Activated CD8-positive, alpha-beta memory T cell treated with anti-CD3 and anti-CD28 coated beads, Interleukin-2, amount 10 ng/mL, durations not matched to agents 7 days and 5 days (primary cell): ENCODE data around the gene DHRS1. TPM values are rescaled to one million over a fixed set of nuclear protein-coding genes. Genes with fewer than 3 reads are reported as not detected.

Experiments
- ATAC-seq: fragments of 150-1000 bp; cut with Tn5 transposase; one replicate; pipeline ENCODE4 v1.10.0; 2021; ENCODE audit warnings: moderate library complexity
- CTCF ChIA-PET: fragments of 350-600 bp; sonication (Branson Sonifier 250); formaldehyde crosslinking; loops from one replicate; lab custom pipeline; 2021; ENCODE audit warnings: antibody characterized with exemption; lab: Charles Lee
- DNase-seq: peaks from one replicate; pipeline ENCODE4 v3.0.0-alpha.2; 2020
- H3K27ac Mint-ChIP-seq: one replicate; pipeline ENCODE4 v1.8.0; 2021; ENCODE audit warnings: mild to moderate bottlenecking, mixed read lengths
- H3K27me3 Mint-ChIP-seq: one replicate; pipeline ENCODE4 v1.8.0; 2021; ENCODE audit warnings: mixed read lengths
- H3K36me3 Mint-ChIP-seq: one replicate; pipeline ENCODE4 v1.8.0; 2021; ENCODE audit warnings: mild to moderate bottlenecking, mixed read lengths
- H3K4me1 Mint-ChIP-seq: one replicate; pipeline ENCODE4 v1.8.0; 2021; ENCODE audit warnings: mixed read lengths
- H3K4me3 Mint-ChIP-seq: one replicate; pipeline ENCODE4 v1.8.0; 2021; ENCODE audit warnings: mild to moderate bottlenecking, moderate library complexity, mixed read lengths
- H3K9me3 Mint-ChIP-seq: one replicate; pipeline ENCODE4 v1.8.0; 2022; ENCODE audit warnings: low read depth, mixed read lengths
- total RNA-seq, 2 experiments: library from RNA; stranded (reverse); gene quantifications; one replicate each; pipeline ENCODE4 v1.2.3, GENCODE V29; 2021

The DHRS1 gene
- total RNA-seq, 2 experiments from 2014 or later: 14.2 to 26.5 TPM

DNA sequence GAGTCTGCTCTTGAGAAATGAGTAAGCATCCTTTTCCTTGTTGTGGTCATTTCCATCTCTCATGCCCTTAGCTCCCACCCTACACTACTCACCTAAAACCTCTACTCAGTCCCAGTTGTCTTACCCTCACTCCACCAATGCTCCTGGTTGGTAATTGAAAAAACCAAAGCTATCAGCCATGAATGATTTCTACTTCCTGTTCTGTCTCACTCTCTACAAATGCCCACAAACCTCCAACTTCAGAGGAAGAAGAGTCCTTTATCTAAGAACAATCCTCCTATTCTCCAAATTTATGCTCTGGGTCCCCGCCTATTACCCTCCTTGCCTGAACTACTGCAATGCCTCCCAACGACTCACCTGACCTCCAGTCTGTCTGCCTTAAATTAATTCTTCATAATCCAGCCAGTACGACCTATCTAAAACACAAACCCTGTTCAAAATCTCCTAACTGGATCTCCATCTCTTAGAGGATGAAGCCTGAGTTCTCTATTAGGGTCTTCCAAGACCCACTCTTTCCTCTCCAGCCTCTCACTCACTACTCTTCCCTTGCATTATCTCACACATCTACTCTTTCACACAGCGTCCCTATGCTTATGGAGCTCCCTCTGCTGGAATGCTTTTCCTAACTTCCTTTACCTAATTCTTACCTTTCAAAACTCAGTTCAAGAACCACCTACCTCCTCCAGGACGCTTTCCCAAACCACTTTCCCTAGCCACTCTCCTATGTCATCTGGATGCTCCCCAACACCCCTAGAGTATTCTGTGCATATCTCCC lies 2.2 kb downstream of the DHRS1 start:
- peak; percentile 6 for ATAC-seq
- CTCF ChIA-PET: interaction anchor here (1.0 to 20.8 kb wide), 18 partner anchors 12 to 188 kb away, joined by 3 to 541 read pairs (median 6); partner anchors contain the start of genes CHMP4A, CIDEB, EMC9 and GMPR2

DNA sequence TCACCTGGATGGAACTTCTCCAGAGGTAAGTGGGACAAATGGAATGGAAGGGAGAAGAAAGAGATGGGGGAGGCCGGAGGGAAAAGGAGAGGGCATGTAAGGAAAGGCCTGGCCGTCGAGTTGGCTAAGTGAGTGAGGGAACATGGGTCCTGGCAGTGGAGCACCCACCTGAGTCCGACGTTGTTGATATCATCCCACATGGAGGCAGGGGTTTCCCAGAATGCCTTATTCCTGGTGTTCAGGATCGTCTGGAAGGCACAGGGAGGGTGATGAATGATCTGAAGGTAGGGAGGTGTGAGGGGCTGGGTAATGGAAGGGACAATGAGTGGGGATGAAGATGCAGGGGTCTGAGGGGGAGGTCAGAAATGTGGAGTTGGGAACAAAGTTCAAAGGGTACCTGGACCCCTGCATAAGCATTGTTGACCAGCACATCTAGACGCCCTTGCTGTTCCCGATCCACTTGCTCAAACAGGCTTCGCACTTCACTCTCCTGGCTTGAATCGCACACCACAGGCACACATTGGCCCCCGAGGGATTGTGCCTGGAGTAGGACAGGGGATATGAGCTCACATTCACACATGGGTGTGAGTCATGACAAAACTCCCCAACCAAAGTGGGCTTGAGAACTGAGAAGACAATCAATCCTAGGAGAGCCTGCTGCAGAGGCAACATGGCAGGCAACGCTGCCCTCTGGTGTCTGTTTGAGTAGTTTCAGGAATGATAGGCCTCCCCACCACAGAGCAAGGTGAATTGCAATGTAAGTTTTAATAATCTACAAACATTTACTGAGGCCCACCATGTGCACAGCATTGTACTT lies 3.0 kb downstream of the DHRS1 start:
- Mint-ChIP-seq H3K27me3 (no peaks in the 10 kb centered on the region), H3K4me1 (peaks cover 51% of the 10 kb centered on the region), H3K27ac (peak overlapping the region; percentile 81), H3K9me3 (no peaks in the 10 kb centered on the region), H3K4me3 (no peak overlapping the region), H3K36me3 (peaks cover 27% of the 10 kb centered on the region)
- ATAC-seq: peak; percentile 55
- DNase-seq: peak; percentile 81
- CTCF ChIA-PET: interaction anchor here (0.6 to 20.8 kb wide), 19 partner anchors 13 to 188 kb away, joined by 3 to 541 read pairs (median 6); partner anchors contain the start of genes CHMP4A, CIDEB, EMC9 and GMPR2

More for the DNA sequence above, 2.2 kb downstream of the DHRS1 start:
- Mint-ChIP-seq H3K27ac (peak overlapping the region; percentile 81), H3K27me3 (no peaks in the 10 kb centered on the region), H3K4me1 (peaks cover 55% of the 10 kb centered on the region), H3K4me3 (peak overlapping the region; percentile 12), H3K36me3 (peaks cover 22% of the 10 kb centered on the region), H3K9me3 (no peaks in the 10 kb centered on the region)
- DNase-seq: no peak

GRCh38 chr14:24293525-24293924 lies 6.1 kb downstream of the DHRS1 start:
- DNase-seq: no peak
- Mint-ChIP-seq H3K27me3 (peaks cover 7% of the 10 kb centered on the region), H3K4me1 (peaks cover 50% of the 10 kb centered on the region), H3K9me3 (no peaks in the 10 kb centered on the region), H3K36me3 (peaks cover 44% of the 10 kb centered on the region), H3K4me3 (no peak overlapping the region), H3K27ac (no peak overlapping the region)
- no peak for ATAC-seq
- CTCF ChIA-PET: interaction anchor here (1.1 to 5.1 kb wide), 8 partner anchors 15 to 137 kb away, joined by 4 to 35 read pairs (median 8); partner anchors contain the start of genes MDP1, RABGGTA and TINF2

DNA sequence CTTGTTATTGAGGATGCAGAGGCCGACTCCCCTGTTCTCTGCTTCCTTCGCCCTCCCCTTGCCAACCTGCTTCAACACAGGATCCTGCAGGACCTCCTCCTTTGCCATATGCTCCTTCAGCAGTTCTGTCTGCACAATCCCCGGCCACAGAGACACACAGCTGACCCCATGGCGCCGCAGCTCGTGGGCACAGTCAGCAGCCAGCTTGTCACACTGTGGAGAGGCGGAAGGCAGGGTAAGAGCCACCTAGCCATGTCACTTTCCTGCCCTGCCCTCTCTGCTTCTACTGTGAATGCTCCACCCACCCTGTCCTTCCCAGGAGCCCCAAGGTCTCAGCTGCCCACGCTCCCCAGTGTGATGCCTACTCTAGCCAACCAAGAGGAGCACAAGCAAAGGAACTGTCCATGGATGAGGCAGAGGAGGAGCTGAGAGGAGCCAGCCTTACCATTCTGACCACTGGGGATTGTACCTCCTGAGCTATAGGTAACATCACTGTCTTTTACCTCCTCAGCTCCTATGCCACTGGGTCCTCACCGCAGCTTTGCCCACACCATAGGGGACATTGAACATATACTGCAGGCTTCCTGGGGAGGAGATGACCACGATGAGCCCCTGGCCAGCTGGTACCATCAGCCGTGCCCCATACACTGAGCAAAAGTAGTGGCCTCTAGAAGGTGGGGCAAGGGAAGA lies 7.3 kb downstream of the DHRS1 start:
- DNase-seq (no peak), ATAC-seq (no peak)
- no peak overlapping the region for H3K27ac Mint-ChIP-seq
- H3K27me3 Mint-ChIP-seq: peaks cover 16% of the 10 kb centered on the region
- CTCF ChIA-PET: interaction anchor here (1.1 to 5.1 kb wide), 9 partner anchors 13 to 139 kb away, joined by 4 to 35 read pairs (median 10); partner anchors contain the start of genes LTB4R, LTB4R2, MDP1 and RABGGTA
- H3K4me1 Mint-ChIP-seq: peaks cover 48% of the 10 kb centered on the region
- no peaks in the 10 kb centered on the region for H3K9me3 Mint-ChIP-seq
- no peak overlapping the region for H3K4me3 Mint-ChIP-seq
- peaks cover 45% of the 10 kb centered on the region for H3K36me3 Mint-ChIP-seq

DNA sequence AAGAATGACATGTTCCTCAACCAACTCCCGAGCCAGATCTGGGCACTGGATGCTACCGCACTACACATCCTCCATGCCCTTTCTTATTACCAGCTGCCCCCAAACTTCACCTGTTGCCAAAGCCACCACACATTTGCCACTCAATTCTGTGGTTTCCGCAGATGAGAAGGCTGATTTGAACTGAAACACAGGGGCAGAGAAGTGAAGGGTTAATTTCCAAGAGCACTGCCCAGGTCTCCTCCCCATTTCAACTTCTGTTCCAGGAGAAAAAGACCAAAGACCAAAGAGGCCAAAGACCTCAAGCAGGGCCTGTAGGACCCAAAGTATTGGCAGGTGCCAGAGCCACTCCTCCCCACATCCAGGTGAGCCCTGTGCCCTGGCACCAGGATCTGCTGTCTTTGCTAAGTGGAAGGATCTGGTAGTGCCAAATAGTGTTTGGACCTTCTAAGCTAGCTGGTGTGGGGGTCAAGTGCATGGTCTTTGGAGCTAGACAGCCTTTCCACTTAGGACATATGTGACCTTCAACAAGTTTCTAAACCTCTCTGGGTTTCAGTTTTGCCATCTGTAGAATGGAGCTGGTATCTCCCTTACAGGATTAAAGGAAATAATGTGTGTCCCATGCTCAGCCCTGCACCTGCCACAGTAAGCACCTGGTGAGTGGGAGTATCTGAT lies 8.0 kb downstream of the DHRS1 start:
- CTCF ChIA-PET: interaction anchor here (2.1 to 5.1 kb wide), 8 partner anchors 13 to 49 kb away, joined by 6 to 35 read pairs (median 12); partner anchors contain the start of genes CIDEB, LTB4R, LTB4R2 and RABGGTA
- ATAC-seq (no peak), DNase-seq (no peak)
- Mint-ChIP-seq H3K27me3 (peaks cover 18% of the 10 kb centered on the region), H3K4me3 (no peak overlapping the region), H3K36me3 (peaks cover 42% of the 10 kb centered on the region), H3K9me3 (no peaks in the 10 kb centered on the region), H3K27ac (no peak overlapping the region), H3K4me1 (peaks cover 41% of the 10 kb centered on the region)

- ATAC-seq (no peak), DNase-seq (no peak)
- H3K4me1 Mint-ChIP-seq: peaks cover 32% of the 10 kb centered on the region
- CTCF ChIA-PET: interaction anchor here (0.9 to 5.1 kb wide), 11 partner anchors 10 to 145 kb away, joined by 3 to 35 read pairs (median 11); partner anchors contain the start of genes CIDEB, DHRS1, LTB4R and LTB4R2
- no peak overlapping the region for H3K27ac Mint-ChIP-seq
- no peaks in the 10 kb centered on the region for H3K9me3 Mint-ChIP-seq
- H3K27me3 Mint-ChIP-seq: peaks cover 21% of the 10 kb centered on the region
- no peak overlapping the region for H3K4me3 Mint-ChIP-seq
- H3K36me3 Mint-ChIP-seq: peaks cover 36% of the 10 kb centered on the region
Measured at GRCh38 chr14:24290746-24291145, 8.8 kb downstream of the DHRS1 start.

DNA sequence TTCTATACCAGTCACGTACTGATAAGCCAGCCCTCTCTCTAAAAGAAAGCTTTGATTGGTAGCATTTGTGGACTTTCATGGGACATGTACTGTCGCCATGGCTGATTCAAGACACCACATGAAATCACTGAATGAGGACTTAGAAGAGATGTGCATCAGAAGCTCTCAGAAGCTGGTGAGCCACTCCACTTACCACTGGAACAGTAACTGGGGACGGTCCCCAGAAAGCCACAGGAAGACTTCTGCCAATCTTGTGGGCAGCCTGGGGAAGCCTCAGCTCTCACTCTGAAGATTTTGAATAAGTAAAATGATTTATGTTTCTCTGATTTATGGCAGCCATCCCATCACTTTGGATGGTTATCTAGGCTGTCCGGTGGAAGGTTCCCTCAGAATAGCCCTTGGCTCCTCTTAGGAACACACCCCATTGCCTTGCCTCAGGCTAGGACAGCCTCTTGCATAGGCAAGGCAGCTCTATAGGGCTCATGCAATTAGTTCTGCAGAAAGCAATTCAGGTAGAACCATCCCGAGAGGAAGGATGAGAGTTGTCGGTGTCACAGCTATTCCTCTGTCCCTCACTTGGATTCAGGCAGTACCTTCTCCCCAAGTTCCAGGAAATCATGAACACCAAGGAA lies 9.8 kb downstream of the DHRS1 start:
- H3K4me1 Mint-ChIP-seq: peaks cover 29% of the 10 kb centered on the region
- H3K27me3 Mint-ChIP-seq: peaks cover 25% of the 10 kb centered on the region
- DNase-seq (peak; percentile 88), ATAC-seq (peak; percentile 93)
- H3K4me3 Mint-ChIP-seq: no peak overlapping the region
- no peak overlapping the region for H3K27ac Mint-ChIP-seq
- H3K36me3 Mint-ChIP-seq: peaks cover 32% of the 10 kb centered on the region
- CTCF ChIA-PET: interaction anchor here (0.9 to 5.1 kb wide), 13 partner anchors 10 to 146 kb away, joined by 3 to 35 read pairs (median 9); partner anchors contain the start of genes CIDEB, DHRS1, LTB4R and LTB4R2
- no peaks in the 10 kb centered on the region for H3K9me3 Mint-ChIP-seq

GRCh38 chr14:24286996-24287395 lies 12.6 kb downstream of the DHRS1 start:
- peaks cover 25% of the 10 kb centered on the region for H3K27me3 Mint-ChIP-seq

GRCh38 chr14:24285351-24285750 lies 14.2 kb downstream of the DHRS1 start:
- DNase-seq: no peak
- Mint-ChIP-seq H3K4me1 (peaks cover 19% of the 10 kb centered on the region), H3K9me3 (no peaks in the 10 kb centered on the region), H3K4me3 (no peak overlapping the region), H3K27me3 (peaks cover 18% of the 10 kb centered on the region), H3K36me3 (peaks cover 7% of the 10 kb centered on the region), H3K27ac (no peak overlapping the region)
- CTCF ChIA-PET: interaction anchor here (1.1 kb wide), 1 partner anchor 34 kb away, joined by 3 read pairs; no protein-coding TSS in a partner anchor
- no peak for ATAC-seq

More at GRCh38 chr14:24286996-24287395, 12.6 kb downstream of the DHRS1 start:
- Mint-ChIP-seq H3K36me3 (peaks cover 22% of the 10 kb centered on the region), H3K9me3 (no peaks in the 10 kb centered on the region), H3K4me3 (no peak overlapping the region), H3K4me1 (peaks cover 29% of the 10 kb centered on the region), H3K27ac (no peak overlapping the region)
- CTCF ChIA-PET: interaction anchor here (3.4 to 4.8 kb wide), 2 partner anchors 21 to 44 kb away, joined by 26 read pairs; partner anchors contain the start of genes CIDEB and TINF2
- ATAC-seq (no peak), DNase-seq (no peak)

DNA sequence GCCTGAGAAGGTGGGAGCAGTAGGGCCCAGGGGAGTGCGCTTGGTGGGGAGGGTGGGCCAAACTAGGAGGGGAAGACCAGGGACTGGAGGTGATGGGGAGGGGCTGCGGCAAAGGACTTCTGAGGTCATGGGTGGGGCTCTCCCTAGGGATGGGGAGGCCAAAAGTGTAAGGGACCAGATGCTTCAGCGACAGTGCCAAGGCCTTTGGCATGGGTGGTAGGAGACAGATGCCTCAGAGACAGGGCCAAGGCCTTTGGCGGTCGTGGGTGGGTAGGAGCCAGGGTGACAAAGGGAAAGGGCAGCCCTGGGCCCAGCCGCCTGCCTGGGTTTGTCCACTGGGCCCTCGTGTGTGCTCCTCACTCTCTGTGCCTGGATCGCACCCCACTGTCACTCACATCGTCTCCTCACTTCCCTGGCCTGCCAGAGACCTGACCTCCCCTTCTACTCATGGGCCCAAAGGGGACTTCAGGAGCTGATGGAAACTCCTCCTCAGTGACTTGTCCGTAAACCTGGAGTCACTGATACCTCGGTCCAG lies 15.0 kb downstream of the DHRS1 start:
- DNase-seq (no peak), ATAC-seq (no peak)
- Mint-ChIP-seq H3K9me3 (no peaks in the 10 kb centered on the region), H3K36me3 (peaks cover 1% of the 10 kb centered on the region), H3K4me3 (no peak overlapping the region), H3K27me3 (peaks cover 18% of the 10 kb centered on the region), H3K27ac (no peak overlapping the region), H3K4me1 (peaks cover 16% of the 10 kb centered on the region)
- CTCF ChIA-PET: interaction anchor here (0.8 to 11.3 kb wide), 4 partner anchors 14 to 152 kb away, joined by 3 to 108 read pairs (median 4); partner anchors contain the start of genes CIDEB, DHRS1 and NOP9

GRCh38 chr14:24283796-24284460 lies 15.7 kb downstream of the DHRS1 start:
- DNase-seq: no peak
- CTCF ChIA-PET: interaction anchor here (0.7 to 11.3 kb wide), 5 partner anchors 14 to 153 kb away, joined by 3 to 108 read pairs (median 3); partner anchors contain the start of genes CIDEB, DHRS1 and NOP9
- Mint-ChIP-seq H3K9me3 (no peaks in the 10 kb centered on the region), H3K4me1 (peaks cover 18% of the 10 kb centered on the region), H3K27me3 (peaks cover 18% of the 10 kb centered on the region), H3K4me3 (no peak overlapping the region), H3K27ac (no peak overlapping the region), H3K36me3 (peaks cover 1% of the 10 kb centered on the region)
- ATAC-seq: no peak
